ENCODE measurements around the gene ECT2. TPM values are rescaled to one million over a fixed set of nuclear protein-coding genes. Genes with fewer than 3 reads are reported as not detected.

Gene ECT2
- total RNA-seq, 1 experiment from 2014 or later = 81.3 TPM

GRCh38 chr3:172804323-172804722, 53.8 kb downstream of the ECT2 start:
- no peak overlapping the region for H2BK5ac ChIP-seq (ENCODE audit: insufficient read length, low read length)
- H3K56ac ChIP-seq (ENCODE audit: insufficient read length, low read depth, low read length) = no peak overlapping the region
- H3K18ac ChIP-seq (ENCODE audit: insufficient read length, low read depth, low read length) = no peak overlapping the region
- no peak overlapping the region for H3K23ac ChIP-seq (ENCODE audit: insufficient read length, low read depth, low read length)
- H3K4me1 ChIP-seq (ENCODE audit: insufficient read depth, low read length) = no peaks in the 10 kb centered on the region
- H3K27ac Mint-ChIP-seq = no peak overlapping the region
- H3K79me1 ChIP-seq (ENCODE audit: insufficient read depth, low read depth, low read length, poor library complexity, severe bottlenecking) = no peaks in the 10 kb centered on the region
- H3K27ac ChIP-seq (ENCODE audit: insufficient read length, low read depth, low read length) = no peak overlapping the region
- TF ChIP-seq, protein P1, sequence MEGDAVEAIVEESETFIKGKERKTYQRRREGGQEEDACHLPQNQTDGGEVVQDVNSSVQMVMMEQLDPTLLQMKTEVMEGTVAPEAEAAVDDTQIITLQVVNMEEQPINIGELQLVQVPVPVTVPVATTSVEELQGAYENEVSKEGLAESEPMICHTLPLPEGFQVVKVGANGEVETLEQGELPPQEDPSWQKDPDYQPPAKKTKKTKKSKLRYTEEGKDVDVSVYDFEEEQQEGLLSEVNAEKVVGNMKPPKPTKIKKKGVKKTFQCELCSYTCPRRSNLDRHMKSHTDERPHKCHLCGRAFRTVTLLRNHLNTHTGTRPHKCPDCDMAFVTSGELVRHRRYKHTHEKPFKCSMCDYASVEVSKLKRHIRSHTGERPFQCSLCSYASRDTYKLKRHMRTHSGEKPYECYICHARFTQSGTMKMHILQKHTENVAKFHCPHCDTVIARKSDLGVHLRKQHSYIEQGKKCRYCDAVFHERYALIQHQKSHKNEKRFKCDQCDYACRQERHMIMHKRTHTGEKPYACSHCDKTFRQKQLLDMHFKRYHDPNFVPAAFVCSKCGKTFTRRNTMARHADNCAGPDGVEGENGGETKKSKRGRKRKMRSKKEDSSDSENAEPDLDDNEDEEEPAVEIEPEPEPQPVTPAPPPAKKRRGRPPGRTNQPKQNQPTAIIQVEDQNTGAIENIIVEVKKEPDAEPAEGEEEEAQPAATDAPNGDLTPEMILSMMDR (conservative IDR thresholded peaks at IDR 0.05) = no peak
- DNase-seq = no peak
- no peak overlapping the region for H3K14ac ChIP-seq (ENCODE audit: insufficient read depth, low read length)
- no peak overlapping the region for H4K91ac ChIP-seq (ENCODE audit: insufficient read length, low read depth, low read length)
- no peak overlapping the region for H2BK120ac ChIP-seq (ENCODE audit: low read depth, low read length, poor library complexity, severe bottlenecking)
- WGBS (ENCODE audit: extremely low coverage, insufficient read length, low lambda C conversion rate) = no CpG with 5 or more reads among the region's 1 CpG
- H4K20me1 ChIP-seq (ENCODE audit: control insufficient read depth, insufficient read depth, insufficient read length) = no peaks in the 10 kb centered on the region
- no peaks in the 10 kb centered on the region for H3K9me3 Mint-ChIP-seq
- H3K9ac ChIP-seq (ENCODE audit: extremely low read depth, insufficient read length, low read length) = no peak overlapping the region
- no peaks in the 10 kb centered on the region for H3K9me3 ChIP-seq (ENCODE audit: control insufficient read depth, low read depth, low read length)
- no peak overlapping the region for H3K4me3 Mint-ChIP-seq
- no peak overlapping the region for H4K8ac ChIP-seq (replicated peaks; ENCODE audit: insufficient read length, low read depth, low read length)
- peaks cover 14 to 51% (median 48%) of the 10 kb centered on the region in 3 experiments; a peak in 6 of 7 replicates for H3K36me3 Mint-ChIP-seq (ENCODE audit: insufficient read depth in 1 of 3, low read depth in 3 of 3)
- no peak overlapping the region for H3T11ph ChIP-seq (ENCODE audit: low read length)
- H3K27me3 Mint-ChIP-seq (ENCODE audit: low read depth) = no peaks in the 10 kb centered on the region
- no peak overlapping the region for H3K4ac ChIP-seq (ENCODE audit: low read depth, low read length)
- no peaks in the 10 kb centered on the region for H3K27me3 ChIP-seq (ENCODE audit: insufficient read depth, low read length)
- no peak overlapping the region for H2BK20ac ChIP-seq (ENCODE audit: low read depth, low read length, poor library complexity, severe bottlenecking)
- no peaks in the 10 kb centered on the region for H3K4me1 Mint-ChIP-seq
- no peak overlapping the region for H3K4me2 ChIP-seq (ENCODE audit: insufficient read depth, insufficient read length, low read length)
- H2BK12ac ChIP-seq (ENCODE audit: insufficient read length, low read depth, low read length) = no peak overlapping the region
- no peaks in the 10 kb centered on the region for H3K79me2 ChIP-seq (ENCODE audit: insufficient read depth, low read length)
- H2AFZ ChIP-seq (ENCODE audit: low read length) = no peak overlapping the region
- no peak overlapping the region for H2BK15ac ChIP-seq (ENCODE audit: low read depth, low read length)
- no peak overlapping the region for H4K5ac ChIP-seq (ENCODE audit: insufficient read length, low read depth, low read length)
- H3K23me2 ChIP-seq (ENCODE audit: insufficient read length, low read depth, low read length, poor library complexity, severe bottlenecking) = no peaks in the 10 kb centered on the region
- no peak overlapping the region for H2AK5ac ChIP-seq (ENCODE audit: insufficient read length, low read length)
